HG03095 (cell line): ENCODE measurements around the gene TRIM9.

Experiments used
- ATAC-seq: cut with Tn5 transposase; IDR thresholded peaks from one replicate; pipeline ENCODE4 v1.9.1; 2021; ENCODE audit warnings: moderate library complexity; ENCODE audit not compliant: unreplicated experiment

Gene TRIM9

GRCh38 chr14:51094901-51095853 lies at the start of gene TRIM9:
Gene TRIM9 (minus strand): TSS chr14:51095105. CDS start chr14:51094939, 166 bp downstream.
- peak; percentile 99 for ATAC-seq

GRCh38 chr14:51140856-51141255 lies 46.0 kb upstream of the TRIM9 start:
- no peak for ATAC-seq

GRCh38 chr14:51140338-51140737 lies 45.4 kb upstream of the TRIM9 start:
- no peak for ATAC-seq

GRCh38 chr14:51139121-51139681 lies 44.3 kb upstream of the TRIM9 start:
- ATAC-seq = no peak

- ATAC-seq = no peak
Observed at GRCh38 chr14:51138404-51139103, 43.6 kb upstream of the TRIM9 start.

GRCh38 chr14:51131516-51131915 lies 36.6 kb upstream of the TRIM9 start:
- ATAC-seq = no peak

- no peak for ATAC-seq
Observed at GRCh38 chr14:51129130-51129529, 34.2 kb upstream of the TRIM9 start.

GRCh38 chr14:51124029-51124428 lies 29.1 kb upstream of the TRIM9 start:
- no peak for ATAC-seq

GRCh38 chr14:51121096-51121495 lies 26.2 kb upstream of the TRIM9 start:
- ATAC-seq = no peak

GRCh38 chr14:51119411-51120051 lies 24.6 kb upstream of the TRIM9 start:
- no peak for ATAC-seq

GRCh38 chr14:51118993-51119392 lies 24.1 kb upstream of the TRIM9 start:
- ATAC-seq = no peak

GRCh38 chr14:51117593-51117992 lies 22.7 kb upstream of the TRIM9 start:
- no peak for ATAC-seq

- no peak for ATAC-seq
Observed at GRCh38 chr14:51116682-51117081, 21.8 kb upstream of the TRIM9 start.

- ATAC-seq = no peak
Observed at GRCh38 chr14:51109651-51110050, 14.7 kb upstream of the TRIM9 start.

- no peak for ATAC-seq
Observed at GRCh38 chr14:51107801-51108200, 12.9 kb upstream of the TRIM9 start.

- ATAC-seq = no peak
Observed at GRCh38 chr14:51104467-51104866, 9.6 kb upstream of the TRIM9 start.

- no peak for ATAC-seq
Observed at GRCh38 chr14:51097287-51097686, 2.4 kb upstream of the TRIM9 start.

GRCh38 chr14:51096870-51097269 lies 2.0 kb upstream of the TRIM9 start:
- no peak for ATAC-seq

GRCh38 chr14:51095854-51096823 lies 1.2 kb upstream of the TRIM9 start:
- ATAC-seq = no peak

GRCh38 chr14:51094282-51094821 lies 553 bp downstream of the TRIM9 start:
- no peak for ATAC-seq
